Endothelial cell (in vitro differentiated cells): Measurements from ENCODE around the gene MRPL9. TPM values are rescaled to one million over a fixed set of nuclear protein-coding genes. Genes with fewer than 3 reads are reported as not detected.

ENCODE experiments used
- DNase-seq: peaks from one replicate; pipeline ENCODE4 v3.0.0; 2021; ENCODE audit warnings: low spot score
- H3K27ac Mint-ChIP-seq: one replicate; pipeline ENCODE4 v1.8.0; 2021; ENCODE audit warnings: mixed read lengths, inconsistent platforms; ENCODE audit not compliant: unreplicated experiment
- H3K27me3 Mint-ChIP-seq: one replicate; pipeline ENCODE4 v1.8.0; 2021; ENCODE audit warnings: mild to moderate bottlenecking, moderate library complexity, mixed read lengths, inconsistent platforms; ENCODE audit not compliant: unreplicated experiment
- H3K36me3 Mint-ChIP-seq: one replicate; pipeline ENCODE4 v1.8.0; 2021; ENCODE audit warnings: mild to moderate bottlenecking, low read depth, mixed read lengths, inconsistent platforms; ENCODE audit not compliant: unreplicated experiment
- H3K4me1 Mint-ChIP-seq: one replicate; pipeline ENCODE4 v1.8.0; 2021; ENCODE audit warnings: mild to moderate bottlenecking, mixed read lengths, inconsistent platforms; ENCODE audit not compliant: unreplicated experiment
- H3K4me3 Mint-ChIP-seq: one replicate; pipeline ENCODE4 v1.8.0; 2021; ENCODE audit warnings: mild to moderate bottlenecking, mixed read lengths, inconsistent platforms; ENCODE audit not compliant: unreplicated experiment
- H3K9me3 Mint-ChIP-seq: one replicate; pipeline ENCODE4 v1.8.0; 2021; ENCODE audit warnings: mixed read lengths, inconsistent platforms; ENCODE audit not compliant: unreplicated experiment
- CTCF ChIP-seq: fragments of 200-600 bp; sonication (generic); IDR thresholded peaks from one replicate; pipeline ENCODE4 v1.5.0; 2021; ENCODE audit warnings: antibody characterized with exemption; ENCODE audit not compliant: unreplicated experiment
- total RNA-seq: library from RNA; stranded (reverse); fragmentation: NEBNext Ultra II Directional; extraction: Animal tissue kit (Norgen Biotek cat#: 25700); gene quantifications from one replicate; pipeline ENCODE4 v1.2.1, GENCODE V29; 2021; ENCODE audit not compliant: unreplicated experiment

MRPL9 gene
- total RNA-seq, 1 donor from 2014 or later: 99.5 TPM

GRCh38 chr1:151799179-151800022 is 36.1 kb upstream of the MRPL9 start:
- no peak for DNase-seq
- Mint-ChIP-seq H3K4me1 (peaks cover 29% of the 10 kb centered on the region), H3K27ac (no peak overlapping the region), H3K9me3 (no peaks in the 10 kb centered on the region), H3K4me3 (no peak overlapping the region), H3K36me3 (no peaks in the 10 kb centered on the region), H3K27me3 (peaks cover 10% of the 10 kb centered on the region)
- no peak for TF ChIP-seq CTCF

DNA sequence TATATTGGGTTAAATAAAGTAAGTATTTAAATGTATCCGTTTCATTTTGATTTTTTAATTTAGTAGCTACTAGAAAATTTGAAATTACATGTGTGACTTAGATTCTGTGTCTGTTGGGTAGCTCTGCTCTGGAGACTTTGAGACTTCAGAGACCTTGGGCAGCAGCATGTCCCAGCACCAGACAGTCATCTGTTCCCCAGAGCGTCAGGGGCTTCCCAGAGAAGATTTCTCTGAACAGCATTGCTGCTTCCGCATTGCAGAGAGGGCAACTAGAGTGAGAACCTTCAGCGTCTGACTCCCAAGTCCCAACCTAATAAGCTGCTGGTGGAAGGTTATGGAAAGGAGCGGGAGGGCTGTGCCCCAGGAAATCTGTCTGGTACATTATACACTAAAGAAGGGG is 35.3 kb upstream of the MRPL9 start:
- H3K27me3 Mint-ChIP-seq: peaks cover 6% of the 10 kb centered on the region
- DNase-seq: no peak
- TF ChIP-seq CTCF: no peak
- H3K4me1 Mint-ChIP-seq: peaks cover 21% of the 10 kb centered on the region
- no peak overlapping the region for H3K27ac Mint-ChIP-seq
- H3K4me3 Mint-ChIP-seq: no peak overlapping the region
- H3K9me3 Mint-ChIP-seq: no peaks in the 10 kb centered on the region
- no peaks in the 10 kb centered on the region for H3K36me3 Mint-ChIP-seq

- no peak for TF ChIP-seq CTCF
- Mint-ChIP-seq H3K4me3 (peak overlapping the region; percentile 95), H3K27me3 (peaks cover 3% of the 10 kb centered on the region), H3K27ac (peak overlapping the region; percentile 58), H3K36me3 (no peaks in the 10 kb centered on the region), H3K4me1 (peaks cover 12% of the 10 kb centered on the region), H3K9me3 (no peaks in the 10 kb centered on the region)
- peak; percentile 53 for DNase-seq
These were observed 27.8 kb upstream of the MRPL9 start for GRCh38 chr1:151790940-151791651.

DNA sequence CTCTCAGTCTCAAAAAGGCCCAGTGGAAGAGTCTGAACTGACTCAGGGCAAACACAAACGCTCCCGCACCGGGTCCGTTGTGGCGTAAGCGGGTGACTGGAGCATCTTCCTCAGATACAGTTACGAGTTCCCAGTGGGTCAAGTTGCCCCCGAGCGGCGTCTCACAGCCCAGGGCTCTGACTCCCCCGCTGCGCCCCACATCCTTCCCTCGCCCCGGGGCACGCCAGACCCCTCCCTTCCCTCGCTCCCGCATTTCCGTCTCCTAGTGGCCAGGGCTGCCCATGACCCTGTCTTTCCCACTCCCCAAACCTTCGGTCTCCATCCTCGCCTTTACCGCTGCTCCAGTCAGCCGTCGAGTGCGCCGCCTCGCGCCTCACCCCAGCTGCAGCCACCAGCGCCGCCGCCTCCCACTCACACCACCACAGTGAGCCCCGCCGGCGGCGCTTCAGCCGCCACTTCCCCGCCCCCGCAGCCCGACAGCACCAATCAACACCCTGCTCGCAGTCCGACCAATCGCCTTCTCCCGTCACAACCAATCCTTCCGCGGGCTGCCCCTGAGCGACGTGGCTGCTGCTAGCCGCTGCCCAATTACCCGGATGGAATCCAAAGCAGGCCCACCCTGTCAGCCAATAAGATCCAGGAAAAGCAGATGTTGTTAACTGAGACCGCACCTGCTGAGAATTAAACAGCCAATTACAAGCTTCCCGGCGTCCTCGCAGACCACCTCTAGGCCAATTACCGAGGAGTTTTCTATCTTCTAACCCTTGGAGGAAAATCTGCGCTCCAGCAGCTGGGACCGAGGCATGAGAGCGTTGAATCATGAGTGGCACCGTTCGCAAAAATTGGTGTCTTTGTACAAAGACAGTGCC is 27.0 kb upstream of the MRPL9 start, which contains the start of gene TDRKH:
Gene TDRKH, minus strand, starts transcription at position 430 of the 869 bp plus-strand sequence. CDS start 7,478 bp downstream, outside the sequence.
- Mint-ChIP-seq H3K4me3 (peak within 1 kb of the TSS; percentile 95), H3K36me3 (no peaks in the 10 kb centered on the region), H3K9me3 (no peaks in the 10 kb centered on the region), H3K27me3 (peaks cover 1% of the 10 kb centered on the region), H3K4me1 (peaks cover 12% of the 10 kb centered on the region), H3K27ac (peak within 1 kb of the TSS; percentile 58)
- no peak for TF ChIP-seq CTCF
- peak; percentile 97 for DNase-seq
